OCI-LY3 (cell line): ENCODE measurements around the gene ZFC3H1.

Experiments
- H2AFZ ChIP-seq: fragments of 200-600, 300-600 bp; shearing (Covaris generic); 2 replicates; pipeline ENCODE4 v1.6.0; 2014; ENCODE audit warnings: antibody characterized with exemption, low read depth, low read length
- H3K27ac ChIP-seq: fragments of 200-600, 300-600 bp; sonication (generic); 2 replicates; pipeline ENCODE4 v1.5.1; 2014; ENCODE audit warnings: mild to moderate bottlenecking, low read length, moderate library complexity, mixed read lengths
- H3K27me3 ChIP-seq: fragments of 200-600, 300-600 bp; sonication (generic); 2 replicates; pipeline ENCODE4 v1.6.1; 2014; ENCODE audit warnings: low read depth, low read length, mixed read lengths
- H3K36me3 ChIP-seq: fragments of 200-600, 300-600 bp; sonication (generic); replicated peaks from 2 replicates; pipeline ENCODE3; 2014; ENCODE audit warnings: low read depth, low read length, mixed read lengths
- H3K4me1 ChIP-seq: fragments of 300-600, 200-600 bp; sonication (generic); 2 replicates; pipeline ENCODE4 v1.6.1; 2014; ENCODE audit warnings: low read length, mixed read lengths
- H3K4me2 ChIP-seq: fragments of 200-600, 300-600 bp; sonication (generic); 2 replicates; pipeline ENCODE4 v1.6.1; 2014; ENCODE audit warnings: low read length, mixed read lengths
- H3K4me3 ChIP-seq: fragments of 300-600, 200-600 bp; sonication (generic); 2 replicates; pipeline ENCODE4 v1.5.1; 2014; ENCODE audit warnings: antibody characterized with exemption, mild to moderate bottlenecking, low read length, moderate library complexity
- H3K79me2 ChIP-seq: fragments of 300-600, 200-600 bp; shearing (Covaris generic); 2 replicates; pipeline ENCODE4 v1.6.1; 2014; ENCODE audit warnings: mild to moderate bottlenecking, low read length, mixed read lengths
- H3K9ac ChIP-seq: fragments of 300-600, 200-600 bp; shearing (Covaris generic); 2 replicates; pipeline ENCODE4 v1.6.0; 2014; ENCODE audit warnings: mild to moderate bottlenecking, low read length, moderate library complexity
- H3K9me3 ChIP-seq: fragments of 200-600, 300-600 bp; shearing (Covaris generic); 2 replicates; pipeline ENCODE4 v1.6.1; 2014; ENCODE audit warnings: low read length, mixed read lengths; ENCODE audit not compliant: insufficient read depth
- H4K20me1 ChIP-seq: fragments of 200-600, 300-600 bp; sonication (generic); 2 replicates; pipeline ENCODE4 v1.6.1; 2016; ENCODE audit warnings: low read length, mixed read lengths; ENCODE audit not compliant: insufficient read depth
- EZH2phosphoT487 ChIP-seq: fragments of 200-600 bp; shearing (Covaris generic); IDR thresholded peaks from 2 replicates; pipeline ENCODE4 v1.6.1; 2018; ENCODE audit warnings: antibody characterized with exemption, mixed run types, low read depth
- TF ChIP-seq, protein P1 (sequence below): fragments of 200-600, 300-600 bp; sonication (generic); IDR thresholded peaks from 2 replicates; pipeline ENCODE4 v1.5.1; 2014; ENCODE audit warnings: antibody characterized with exemption, low read length, low read depth

The ZFC3H1 gene

DNA sequence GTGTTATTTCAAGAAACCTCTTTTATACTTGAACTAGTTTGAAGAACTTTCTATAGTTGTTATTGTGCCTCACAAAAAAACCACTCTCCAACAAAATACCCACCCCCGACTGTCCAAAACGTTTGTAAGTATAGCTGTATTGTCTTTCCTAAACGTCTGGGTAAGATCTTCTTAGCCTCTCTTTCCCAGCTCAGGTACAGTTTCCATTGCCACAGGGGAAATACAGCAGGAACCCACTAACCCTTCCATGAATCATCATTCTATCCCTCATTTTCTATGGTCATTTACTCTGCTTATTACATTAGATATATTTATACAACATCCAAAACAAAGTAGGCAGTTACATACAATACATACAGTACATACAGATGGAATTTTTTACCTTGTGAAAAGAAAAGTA, 70.8 kb downstream of the ZFC3H1 start:
- Histone ChIP-seq H3K9me3 (no peaks in the 10 kb centered on the region), H3K4me1 (peaks cover 15% of the 10 kb centered on the region), H4K20me1 (no peaks in the 10 kb centered on the region), H3K79me2 (no peaks in the 10 kb centered on the region), H3K4me2 (no peak overlapping the region), H3K9ac (no peak overlapping the region), H3K27me3 (no peaks in the 10 kb centered on the region), H2AFZ (no peak overlapping the region), H3K36me3 (no peaks in the 10 kb centered on the region), H3K4me3 (no peak overlapping the region), H3K27ac (no peak overlapping the region)
- TF ChIP-seq EZH2phosphoT487, result no peak
- TF ChIP-seq, protein P1, sequence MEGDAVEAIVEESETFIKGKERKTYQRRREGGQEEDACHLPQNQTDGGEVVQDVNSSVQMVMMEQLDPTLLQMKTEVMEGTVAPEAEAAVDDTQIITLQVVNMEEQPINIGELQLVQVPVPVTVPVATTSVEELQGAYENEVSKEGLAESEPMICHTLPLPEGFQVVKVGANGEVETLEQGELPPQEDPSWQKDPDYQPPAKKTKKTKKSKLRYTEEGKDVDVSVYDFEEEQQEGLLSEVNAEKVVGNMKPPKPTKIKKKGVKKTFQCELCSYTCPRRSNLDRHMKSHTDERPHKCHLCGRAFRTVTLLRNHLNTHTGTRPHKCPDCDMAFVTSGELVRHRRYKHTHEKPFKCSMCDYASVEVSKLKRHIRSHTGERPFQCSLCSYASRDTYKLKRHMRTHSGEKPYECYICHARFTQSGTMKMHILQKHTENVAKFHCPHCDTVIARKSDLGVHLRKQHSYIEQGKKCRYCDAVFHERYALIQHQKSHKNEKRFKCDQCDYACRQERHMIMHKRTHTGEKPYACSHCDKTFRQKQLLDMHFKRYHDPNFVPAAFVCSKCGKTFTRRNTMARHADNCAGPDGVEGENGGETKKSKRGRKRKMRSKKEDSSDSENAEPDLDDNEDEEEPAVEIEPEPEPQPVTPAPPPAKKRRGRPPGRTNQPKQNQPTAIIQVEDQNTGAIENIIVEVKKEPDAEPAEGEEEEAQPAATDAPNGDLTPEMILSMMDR, result no peak

DNA sequence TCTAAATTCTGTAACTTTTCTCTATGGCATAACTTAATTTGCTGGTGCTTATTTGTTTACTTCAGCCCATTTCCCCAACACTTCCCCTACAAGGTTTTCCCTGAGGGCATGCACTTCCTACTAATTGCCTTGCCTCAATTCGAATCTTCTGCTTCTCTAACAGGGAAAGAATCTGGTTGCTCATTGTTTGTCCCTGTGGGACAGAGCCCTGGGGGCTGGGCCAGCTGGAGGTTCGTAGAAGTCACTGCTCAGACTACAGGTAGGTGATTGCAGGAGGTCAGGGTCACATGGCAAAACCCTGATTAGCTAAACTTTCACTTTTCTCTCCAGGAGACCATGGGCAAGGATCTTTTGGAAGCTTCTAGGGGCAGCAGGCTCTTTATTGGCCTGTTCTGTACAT, 72.0 kb downstream of the ZFC3H1 start:
- H4K20me1 ChIP-seq, result no peaks in the 10 kb centered on the region
- no peak overlapping the region for H3K9ac ChIP-seq
- H3K36me3 ChIP-seq, result no peaks in the 10 kb centered on the region
- H3K27me3 ChIP-seq, result no peaks in the 10 kb centered on the region
- H2AFZ ChIP-seq, result no peak overlapping the region
- H3K79me2 ChIP-seq, result no peaks in the 10 kb centered on the region
- H3K4me1 ChIP-seq, result peaks cover 15% of the 10 kb centered on the region
- no peak overlapping the region for H3K27ac ChIP-seq
- no peak overlapping the region for H3K4me3 ChIP-seq
- H3K9me3 ChIP-seq, result no peaks in the 10 kb centered on the region
- no peak overlapping the region for H3K4me2 ChIP-seq
- TF ChIP-seq EZH2phosphoT487, result no peak
- TF ChIP-seq, protein P1, result no peak

DNA sequence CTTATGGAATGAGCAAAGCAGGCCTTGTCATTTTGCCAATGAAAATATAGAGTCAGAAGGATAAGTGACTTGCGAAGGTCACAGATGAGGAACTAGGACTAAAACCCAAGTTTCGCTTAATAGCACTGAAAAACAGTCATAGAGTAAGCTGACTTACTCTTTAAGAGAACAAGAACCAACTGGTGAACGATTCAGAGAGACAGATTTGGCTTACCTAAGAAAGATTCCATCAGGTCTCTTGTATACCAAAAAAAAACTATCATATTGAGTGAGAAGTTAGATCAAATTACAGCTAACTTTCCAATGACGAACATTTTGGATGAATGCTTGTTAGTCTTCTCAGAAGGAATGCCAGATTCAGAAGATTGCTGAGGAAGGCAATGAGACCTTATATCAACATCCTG, 74.2 kb downstream of the ZFC3H1 start:
- peak overlapping the region; percentile 51 for H3K4me2 ChIP-seq
- no peak for TF ChIP-seq EZH2phosphoT487
- TF ChIP-seq, protein P1, result no peak
- peaks cover 15% of the 10 kb centered on the region for H3K4me1 ChIP-seq
- peak overlapping the region; percentile 7; the same call in 1 of the 2 replicates for H3K4me3 ChIP-seq
- no peak overlapping the region for H3K27ac ChIP-seq
- H3K9me3 ChIP-seq, result no peaks in the 10 kb centered on the region
- H3K9ac ChIP-seq, result no peak overlapping the region
- H2AFZ ChIP-seq, result no peak overlapping the region
- H3K27me3 ChIP-seq, result no peaks in the 10 kb centered on the region
- no peaks in the 10 kb centered on the region for H3K36me3 ChIP-seq
- no peaks in the 10 kb centered on the region for H3K79me2 ChIP-seq
- H4K20me1 ChIP-seq, result no peaks in the 10 kb centered on the region

DNA sequence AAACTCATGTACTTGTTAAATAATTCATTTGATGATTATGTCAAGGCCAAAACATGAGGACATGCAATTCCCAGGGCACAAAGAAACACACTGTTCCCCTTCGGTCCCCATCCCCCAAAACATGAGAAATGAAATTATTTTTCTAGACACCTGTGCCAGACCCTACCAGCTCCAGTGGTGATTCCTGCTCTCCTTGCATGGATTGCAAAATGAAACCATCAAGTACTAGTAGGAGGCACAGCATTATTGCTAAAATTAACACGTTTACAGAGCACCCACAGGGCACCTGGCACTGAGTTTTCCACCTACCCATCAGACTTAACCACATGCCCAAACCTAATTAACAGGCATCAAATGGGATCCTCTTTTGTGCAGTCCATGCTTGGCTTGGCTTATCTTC, 76.6 kb downstream of the ZFC3H1 start:
- H3K27ac ChIP-seq, result no peak overlapping the region
- H2AFZ ChIP-seq, result no peak overlapping the region
- H3K36me3 ChIP-seq, result no peaks in the 10 kb centered on the region
- H3K27me3 ChIP-seq, result no peaks in the 10 kb centered on the region
- H3K79me2 ChIP-seq, result no peaks in the 10 kb centered on the region
- TF ChIP-seq, protein P1, result no peak
- TF ChIP-seq EZH2phosphoT487, result no peak
- H3K9me3 ChIP-seq, result no peaks in the 10 kb centered on the region
- no peak overlapping the region for H3K4me3 ChIP-seq
- no peak overlapping the region for H3K4me2 ChIP-seq
- peaks cover 15% of the 10 kb centered on the region for H3K4me1 ChIP-seq
- no peak overlapping the region for H3K9ac ChIP-seq
- no peaks in the 10 kb centered on the region for H4K20me1 ChIP-seq
